HL-60/S4 (cell line): ENCODE data around the gene DDX47.

Experiments used
- in situ Hi-C: fragments of 300-500 bp; cut with MboI; formaldehyde crosslinking; loops from 2 replicates; pipeline ENCODE4 v1.14.3; 2022; ENCODE audit warnings: low sequenced_read_pairs

DDX47 gene

GRCh38 chr12:12813120-12814101 lies at the start of gene DDX47:
Gene DDX47 (plus strand): TSS chr12:12813346. CDS start chr12:12813368, 22 bp downstream.
- in situ Hi-C loops, result no loop called here

- in situ Hi-C loops, result no loop called here
Observed at GRCh38 chr12:12764824-12765223, 48.3 kb upstream of the DDX47 start.

- in situ Hi-C loops, result no loop called here
Observed at GRCh38 chr12:12770262-12770661, 42.9 kb upstream of the DDX47 start.

- in situ Hi-C loops, result no loop called here
Observed at GRCh38 chr12:12774791-12775190, 38.4 kb upstream of the DDX47 start.

- in situ Hi-C loops, result no loop called here
Observed at GRCh38 chr12:12776261-12776660, 36.9 kb upstream of the DDX47 start.

GRCh38 chr12:12777092-12777491 lies 36.1 kb upstream of the DDX47 start:
- in situ Hi-C loops, result no loop called here

- in situ Hi-C loops, result no loop called here
Observed at GRCh38 chr12:12779007-12779406, 34.1 kb upstream of the DDX47 start.

- in situ Hi-C loops, result no loop called here
Observed at GRCh38 chr12:12779529-12779928, 33.6 kb upstream of the DDX47 start.

- in situ Hi-C loops, result no loop called here
Observed at GRCh38 chr12:12784116-12784515, 29.0 kb upstream of the DDX47 start.

GRCh38 chr12:12784911-12785814 lies 28.0 kb upstream of the DDX47 start, which contains the start of gene APOLD1:
Gene APOLD1 (plus strand): TSS chr12:12785659. CDS start chr12:12785692, 33 bp downstream.
- in situ Hi-C loops, result no loop called here

- in situ Hi-C loops, result no loop called here
Observed at GRCh38 chr12:12786351-12786705, 26.8 kb upstream of the DDX47 start.

GRCh38 chr12:12786706-12787601 lies 26.2 kb upstream of the DDX47 start:
- in situ Hi-C loops, result no loop called here

- in situ Hi-C loops, result no loop called here
Observed at GRCh38 chr12:12788131-12788530, 25.0 kb upstream of the DDX47 start.

GRCh38 chr12:12788675-12789368 lies 24.3 kb upstream of the DDX47 start:
- in situ Hi-C loops, result no loop called here

GRCh38 chr12:12790956-12791355 lies 22.2 kb upstream of the DDX47 start:
- in situ Hi-C loops, result no loop called here

- in situ Hi-C loops, result no loop called here
Observed at GRCh38 chr12:12791756-12792369, 21.3 kb upstream of the DDX47 start.

GRCh38 chr12:12792421-12792820 lies 20.7 kb upstream of the DDX47 start:
- in situ Hi-C loops, result no loop called here

GRCh38 chr12:12794686-12795085 lies 18.5 kb upstream of the DDX47 start:
- in situ Hi-C loops, result no loop called here

- in situ Hi-C loops, result no loop called here
Observed at GRCh38 chr12:12796171-12796570, 17.0 kb upstream of the DDX47 start.
